ENCODE data around the gene NEK5. TPM values are rescaled to one million over a fixed set of nuclear protein-coding genes. Genes with fewer than 3 reads are reported as not detected.
"Not testable (repeated sequence)": the region's sequence is repeated elsewhere in the genome, so short reads cannot be mapped to it uniquely, and the experiment has no call there.

NEK5 gene
- total RNA-seq, 1 donor from 2014 or later, result 0.05 TPM

DNA sequence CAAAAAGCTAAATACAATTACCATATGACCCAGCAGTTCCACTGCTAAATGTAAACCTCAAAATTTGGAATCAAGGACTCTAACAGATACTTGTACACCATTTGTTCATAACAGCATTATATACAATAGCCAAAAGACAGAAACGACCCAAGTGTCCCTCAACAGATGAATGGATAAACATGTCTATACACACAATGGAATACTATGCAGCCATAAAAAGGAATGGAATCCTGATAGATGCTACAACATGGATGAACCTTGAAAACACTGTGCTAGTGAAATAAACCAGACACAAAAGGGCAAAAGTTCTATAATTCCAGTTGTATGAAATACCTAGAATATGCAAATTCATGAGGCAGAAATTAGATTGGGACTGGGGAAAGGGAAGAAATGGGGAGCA, 18.4 kb upstream of the NEK5 start:
- intact Hi-C loops (cut with micrococcal nuclease), result no loop called here

DNA sequence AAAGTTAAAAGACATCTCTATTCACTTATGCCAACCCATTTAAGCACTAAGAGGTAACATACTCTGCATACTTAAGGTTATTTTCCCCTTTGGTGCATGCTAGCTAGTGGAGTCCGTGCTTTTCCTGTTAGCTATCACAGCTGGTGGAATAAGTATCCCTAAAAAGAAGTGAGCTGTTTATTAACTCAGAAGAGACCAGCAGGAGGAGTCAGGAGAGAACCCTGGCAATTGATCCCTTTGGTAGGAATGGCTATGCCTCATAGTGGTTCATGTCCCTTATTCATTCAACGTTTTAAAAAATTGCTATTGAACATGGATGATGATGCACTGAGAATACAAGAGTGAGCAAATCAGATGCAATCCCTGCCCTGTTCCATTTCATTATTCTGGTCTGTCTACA, 12.4 kb upstream of the NEK5 start:
- intact Hi-C loops (cut with micrococcal nuclease), result no loop called here

DNA sequence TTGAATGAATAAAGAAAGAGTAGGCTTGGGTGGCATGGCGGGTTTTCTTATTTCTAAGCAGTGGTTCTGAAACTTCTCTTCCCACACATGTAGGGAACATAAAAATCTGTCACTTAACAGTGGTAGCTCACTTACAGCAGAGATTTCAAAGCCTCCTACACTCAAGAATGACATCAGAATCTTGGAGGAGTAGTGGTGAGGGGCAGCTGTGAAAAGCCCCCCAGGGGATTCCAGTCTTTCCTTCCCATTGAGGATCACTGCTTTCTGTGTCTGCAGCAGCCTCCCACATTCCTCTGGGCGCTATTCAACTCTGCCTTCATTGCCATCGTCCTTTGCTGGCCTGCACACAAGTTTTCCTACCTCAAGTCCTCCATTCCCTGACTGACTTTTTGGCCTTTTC, 8.6 kb upstream of the NEK5 start:
- intact Hi-C loops (cut with micrococcal nuclease), result no loop called here

DNA sequence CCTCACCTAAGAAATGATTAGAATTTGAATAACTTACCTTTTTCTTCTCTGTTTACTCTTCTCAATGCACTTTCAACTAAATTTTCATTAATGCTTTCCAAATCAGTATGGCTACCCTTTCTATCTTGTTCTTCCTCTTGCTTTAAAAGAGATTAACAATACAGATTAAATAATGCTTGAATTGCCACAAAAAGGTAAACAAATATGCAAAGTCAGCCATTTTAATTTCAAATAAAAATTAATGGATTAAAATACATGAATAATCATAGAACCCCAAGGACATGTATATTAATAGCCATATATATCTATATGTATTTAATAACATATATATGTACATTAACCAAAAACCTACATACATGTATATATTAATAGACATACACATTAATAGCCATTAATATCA, 7.9 kb upstream of the NEK5 start:
- intact Hi-C loops (cut with micrococcal nuclease), result no loop called here

DNA sequence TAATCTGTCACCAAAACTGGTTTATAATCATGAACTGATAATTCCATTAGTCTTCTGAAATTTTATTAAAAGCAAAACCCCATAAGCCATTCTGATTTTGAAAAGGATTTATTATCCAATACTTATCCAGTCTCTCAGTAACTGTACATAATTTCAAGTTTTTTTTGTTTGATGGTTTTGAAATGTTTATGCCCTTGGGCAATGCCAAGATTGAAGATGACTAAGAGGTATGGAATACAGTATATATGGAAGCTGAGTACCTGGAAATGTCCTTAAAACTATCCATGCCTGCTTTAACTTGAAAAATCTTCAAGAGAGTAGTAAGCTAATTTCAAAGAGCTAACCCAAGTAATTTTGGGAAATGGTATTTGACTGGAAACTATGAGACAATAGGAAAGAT, 1.8 kb upstream of the NEK5 start:
- intact Hi-C loops (cut with micrococcal nuclease), result no loop called here

DNA sequence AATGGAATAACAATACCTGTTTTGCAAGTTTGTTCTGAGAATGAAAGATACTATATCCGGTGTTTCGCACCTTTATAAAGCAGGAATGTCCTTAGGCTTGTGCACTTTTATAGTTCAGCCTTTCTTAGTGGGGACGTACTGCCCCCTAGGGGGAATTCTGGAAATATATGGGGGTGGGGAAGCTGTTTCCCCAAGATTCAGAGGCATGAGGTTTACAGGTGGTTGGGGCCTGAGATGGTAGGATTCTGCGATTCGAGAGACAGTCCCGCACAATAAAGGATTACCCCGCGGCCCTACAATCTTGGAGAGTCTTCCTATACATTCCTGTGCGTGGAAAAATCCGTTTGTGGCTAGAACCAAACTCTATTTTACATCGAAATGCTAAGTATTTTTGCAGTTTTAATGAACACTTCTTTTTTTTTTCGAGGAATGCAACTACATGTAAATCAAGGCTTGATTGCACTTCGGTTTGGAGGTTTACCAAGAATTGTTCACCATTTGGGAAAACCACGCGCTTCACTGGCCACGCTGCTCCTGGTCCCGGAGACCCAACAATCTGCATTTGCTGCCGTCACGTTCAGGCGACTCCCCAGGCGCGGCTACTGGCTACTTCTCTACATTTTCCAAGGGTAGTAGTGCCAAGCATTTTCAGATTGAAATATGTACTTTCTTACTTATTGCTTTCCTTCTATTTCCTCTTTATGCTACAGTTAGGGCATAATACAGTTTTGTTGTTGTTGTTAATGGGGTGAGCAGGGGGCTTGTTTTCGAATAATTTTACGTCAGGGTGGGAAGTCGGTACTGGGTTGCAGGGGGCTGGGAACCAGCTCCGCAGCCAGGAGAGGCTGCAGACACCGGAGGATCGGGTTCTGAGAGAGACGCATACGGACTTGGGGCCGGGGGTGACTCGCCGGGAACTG, 830 bp downstream of the NEK5 start:
- intact Hi-C loops (cut with micrococcal nuclease), result loop anchor here (1.0 to 5.0 kb wide), 9 partner anchors 67 to 676 kb away; partner anchors contain the start of genes ALG11, INTS6 and TMEM272

DNA sequence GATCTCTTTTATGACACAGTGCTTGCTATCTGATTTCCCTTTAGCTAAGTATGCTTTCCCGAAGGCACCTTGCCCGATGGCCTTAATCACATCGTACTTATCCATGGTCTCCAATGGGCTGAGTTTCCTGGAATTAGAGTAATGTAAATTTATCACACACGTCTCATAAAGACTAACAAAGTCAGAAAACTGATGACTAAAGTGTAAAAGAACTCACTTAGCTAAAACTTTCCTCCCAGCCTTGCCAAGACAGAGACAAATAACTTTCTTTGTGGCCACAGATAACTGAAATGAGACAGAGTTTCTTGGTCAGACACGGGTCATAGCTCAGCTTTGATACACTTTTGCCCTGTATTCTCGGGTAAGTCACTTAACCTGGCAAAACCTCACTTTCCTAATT, 1.5 kb downstream of the NEK5 start:
- intact Hi-C loops (cut with micrococcal nuclease), result loop anchor here (1.0 to 5.0 kb wide), 7 partner anchors 126 to 675 kb away; partner anchors contain the start of genes INTS6 and TMEM272

GRCh38 chr13:52125547-52125946, 3.3 kb downstream of the NEK5 start:
- intact Hi-C loops (cut with micrococcal nuclease), result loop anchor here (5.0 kb wide), 2 partner anchors 298 to 673 kb away; partner anchors contain the start of gene INTS6

GRCh38 chr13:52118595-52118994, 10.3 kb downstream of the NEK5 start:
- intact Hi-C loops (cut with micrococcal nuclease), result no loop called here

DNA sequence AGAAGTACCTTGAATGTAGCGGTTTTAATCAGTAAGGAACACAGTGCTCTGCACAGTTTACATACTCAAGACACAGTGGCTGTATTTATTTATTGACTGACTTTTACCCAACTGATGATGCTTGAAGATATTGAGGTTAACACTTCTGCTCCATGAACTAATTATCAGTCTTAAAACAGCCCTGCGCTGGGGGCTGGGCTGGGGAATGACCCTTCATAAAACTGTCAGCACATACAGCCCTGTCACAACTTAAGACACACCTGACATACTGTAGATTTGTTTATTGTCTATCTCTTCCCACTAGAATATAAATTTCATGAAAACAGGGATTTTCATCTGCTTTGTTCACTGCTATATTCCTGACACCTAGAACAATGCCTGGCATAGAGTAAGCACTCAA, 10.8 kb downstream of the NEK5 start:
- intact Hi-C loops (cut with micrococcal nuclease), result no loop called here

DNA sequence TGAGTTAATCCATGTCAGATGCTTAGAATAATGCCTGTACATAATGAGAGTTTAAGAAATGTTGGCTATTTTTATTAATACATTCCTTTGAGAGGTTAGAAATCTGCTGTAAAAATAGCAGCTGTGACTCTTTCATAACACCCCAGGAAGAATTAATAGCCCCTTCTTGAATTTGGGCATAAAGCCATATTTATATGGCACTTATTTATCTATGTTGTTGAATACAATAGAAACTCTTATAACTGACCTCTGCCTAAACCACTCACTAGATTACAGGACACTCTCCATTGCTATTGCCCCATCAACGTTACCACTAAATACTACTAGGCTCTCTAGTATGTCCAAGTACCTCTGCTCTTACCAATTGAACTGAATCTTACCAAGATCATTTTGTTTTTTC, 16.3 kb downstream of the NEK5 start:
- intact Hi-C loops (cut with micrococcal nuclease), result no loop called here

GRCh38 chr13:52109116-52109670, 19.7 kb downstream of the NEK5 start:
- intact Hi-C loops (cut with micrococcal nuclease), result no loop called here

DNA sequence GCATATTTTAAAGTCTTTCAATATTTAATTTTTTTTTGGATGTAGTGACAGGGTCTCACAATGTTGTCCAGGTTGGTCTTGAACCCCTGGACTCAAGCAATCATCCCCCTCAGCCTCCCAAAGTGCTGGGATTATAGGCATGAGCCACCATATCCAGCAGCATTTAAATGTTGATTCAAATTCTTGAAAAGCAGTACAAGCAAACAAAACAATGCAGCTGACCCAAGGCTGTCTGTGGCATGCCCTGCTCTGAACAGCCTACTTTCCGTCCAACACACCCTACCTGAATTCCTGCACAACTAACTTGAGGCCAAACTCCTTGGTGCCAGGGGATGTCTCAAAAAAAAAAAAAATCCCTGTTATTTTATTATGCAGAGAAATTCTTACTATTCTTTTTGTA, 23.0 kb downstream of the NEK5 start:
- intact Hi-C loops (cut with micrococcal nuclease), result no loop called here

- intact Hi-C loops (cut with micrococcal nuclease), result no loop called here
Observed at GRCh38 chr13:52104624-52105023, 24.2 kb downstream of the NEK5 start.

DNA sequence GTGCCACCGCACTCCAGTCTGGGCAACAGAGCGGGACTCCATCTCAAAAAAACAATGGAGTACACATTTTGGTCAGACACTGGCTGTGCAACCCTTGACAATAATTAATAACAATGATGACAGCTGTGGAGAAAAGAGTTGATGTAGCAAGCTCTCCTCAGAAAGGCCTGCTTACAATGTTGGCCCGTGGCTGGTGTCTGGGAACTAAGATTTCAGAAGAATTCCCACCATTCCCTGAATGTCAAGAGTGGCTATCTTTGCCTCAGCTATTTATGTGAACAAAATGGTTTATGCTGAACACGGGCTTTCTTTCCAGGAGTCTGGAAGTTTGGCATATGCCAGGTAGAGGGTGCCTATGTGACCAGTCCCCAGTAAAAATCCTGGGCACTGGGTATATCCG, 25.5 kb downstream of the NEK5 start:
- intact Hi-C loops (cut with micrococcal nuclease), result no loop called here

- intact Hi-C loops (cut with micrococcal nuclease), result not testable (repeated sequence)
Observed at GRCh38 chr13:52102423-52102822, 26.4 kb downstream of the NEK5 start.

- intact Hi-C loops (cut with micrococcal nuclease), result no loop called here
Observed at GRCh38 chr13:52097197-52097596, 31.7 kb downstream of the NEK5 start.

DNA sequence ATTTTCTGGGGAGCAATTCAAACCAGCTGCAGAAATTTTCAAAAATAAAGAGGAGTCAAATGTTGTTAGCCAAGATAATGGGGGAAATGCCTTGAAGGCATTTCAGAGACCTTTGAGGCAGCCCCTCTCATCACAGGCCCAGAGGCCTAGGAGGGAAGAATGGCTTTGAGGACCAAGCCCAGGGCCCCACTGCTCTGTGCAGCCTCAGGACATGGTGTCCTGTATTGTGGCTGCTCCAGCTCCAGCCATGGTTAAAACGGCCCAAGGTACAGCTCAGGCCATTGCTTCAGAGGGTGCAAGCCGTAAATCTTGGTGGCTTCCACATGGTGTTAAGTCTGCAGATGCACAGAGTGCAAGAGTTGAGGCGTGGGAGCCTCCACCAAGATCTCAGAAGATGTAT, 32.1 kb downstream of the NEK5 start:
- intact Hi-C loops (cut with micrococcal nuclease), result no loop called here

DNA sequence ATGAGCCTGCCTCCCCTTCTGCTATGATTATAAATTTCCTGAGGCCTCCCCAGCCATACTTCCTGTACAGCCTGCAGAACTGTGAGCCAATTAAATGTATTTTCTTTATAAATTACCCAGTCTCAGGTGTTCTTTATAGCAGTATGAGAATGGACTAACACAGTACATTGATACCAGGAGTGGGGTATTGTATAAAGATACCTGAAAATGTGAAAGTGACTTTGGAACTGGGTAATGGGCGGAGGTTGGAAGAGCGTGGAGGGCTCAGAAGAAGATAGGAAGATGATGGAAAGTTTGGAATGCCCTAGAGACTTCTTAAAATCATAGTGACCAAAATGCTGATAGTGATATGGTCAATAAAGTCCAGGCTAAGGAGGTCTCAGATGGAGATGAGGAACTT, 32.8 kb downstream of the NEK5 start:
- intact Hi-C loops (cut with micrococcal nuclease), result no loop called here

DNA sequence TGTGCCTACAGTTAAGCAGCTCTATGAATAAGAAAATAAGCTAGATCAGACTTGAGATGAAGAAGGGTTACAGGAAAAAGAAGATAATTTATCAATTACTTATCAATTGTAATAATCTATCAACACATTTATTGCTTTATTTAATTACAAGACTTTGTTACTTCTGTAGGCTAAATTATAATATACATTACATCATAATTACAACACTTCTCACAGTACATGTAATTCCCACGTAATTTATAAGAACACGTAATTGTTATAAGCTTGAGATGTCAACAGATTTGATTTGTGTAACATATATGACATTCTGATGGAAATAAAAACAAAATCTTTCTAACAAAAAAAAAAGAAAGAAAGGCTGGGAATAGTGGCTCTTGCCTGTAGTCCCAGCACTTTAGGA, 36.8 kb downstream of the NEK5 start:
- intact Hi-C loops (cut with micrococcal nuclease), result no loop called here

DNA sequence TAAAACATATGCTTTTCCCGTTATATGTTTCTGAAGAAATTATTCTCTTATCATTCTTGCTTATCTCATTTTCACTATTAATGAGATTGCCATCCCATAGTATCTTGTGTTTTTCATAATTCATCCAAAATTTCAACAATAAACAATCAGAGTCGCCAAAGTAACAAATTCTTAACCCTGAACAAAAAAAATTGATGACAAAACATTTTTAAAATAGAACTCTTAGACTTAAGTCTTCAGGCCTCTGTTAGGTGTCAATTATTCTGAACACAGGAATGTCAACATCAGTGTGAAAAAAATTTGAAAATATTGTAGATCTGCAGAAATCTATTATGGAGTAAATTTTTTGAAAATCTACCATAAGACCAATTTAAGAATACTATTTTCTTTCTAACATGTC, 37.4 kb downstream of the NEK5 start:
- intact Hi-C loops (cut with micrococcal nuclease), result no loop called here

DNA sequence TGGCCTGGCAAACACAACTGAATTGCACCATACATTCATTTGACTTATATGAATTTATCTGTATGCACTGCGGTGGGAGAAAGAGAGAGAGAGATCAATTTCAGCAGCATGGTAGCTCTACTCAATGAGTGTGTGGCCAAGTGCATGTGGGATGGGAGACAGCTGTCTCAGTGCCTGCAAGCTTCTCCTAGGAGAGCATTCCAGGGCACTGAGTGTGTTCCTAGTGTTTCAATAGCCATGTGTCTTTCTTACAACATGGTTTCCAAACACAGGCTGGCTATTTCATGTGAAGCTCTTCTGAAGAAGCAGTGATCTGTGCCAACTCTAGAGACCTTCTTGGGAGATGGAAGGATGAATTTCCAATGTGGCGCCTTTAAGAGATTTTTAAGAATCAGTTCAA, 43.5 kb downstream of the NEK5 start:
- intact Hi-C loops (cut with micrococcal nuclease), result no loop called here

DNA sequence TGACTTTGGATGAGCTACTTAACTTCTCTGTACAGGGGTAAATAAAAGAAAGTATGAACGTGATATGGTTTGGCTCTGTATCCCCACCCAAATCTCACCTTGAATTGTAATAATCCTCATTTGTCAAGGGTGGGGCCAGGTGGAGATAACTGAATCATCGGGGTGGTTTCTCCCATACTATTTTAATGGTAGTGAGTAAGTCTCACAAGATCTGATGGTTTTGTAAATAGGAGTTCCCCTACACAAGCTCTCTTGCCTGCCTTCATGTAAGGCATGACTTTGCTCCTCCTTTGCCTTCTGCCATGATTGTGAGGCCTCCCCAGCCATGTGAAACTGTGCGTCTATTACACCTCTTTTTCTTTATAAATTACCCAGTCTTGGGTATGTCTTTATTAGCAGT, 43.9 kb downstream of the NEK5 start:
- intact Hi-C loops (cut with micrococcal nuclease), result not testable (repeated sequence)

All from T-helper 2 cell treated with Interferon-gamma antibody and Interleukin-4, amounts not matched to agents 100 ng/mL and 5 ng/mL, for 36 hours (primary cell).